Mucosa of descending colon (tissue), 3 donors: ENCODE measurements around the gene MAP2K6. TPM values are rescaled to one million over a fixed set of nuclear protein-coding genes. Genes with fewer than 3 reads are reported as not detected.

ENCODE experiments used
- ATAC-seq: fragments of 200-7000 bp; cut with Tn5 transposase; one replicate; pipeline ENCODE4 v1.9.1; 2020; ENCODE audit warnings: mild to moderate bottlenecking, moderate library complexity
- DNase-seq, 3 donors: peaks; one replicate each; pipeline ENCODE4 v3.0.0-alpha.2; 2020
- H3K36me3 ChIP-seq: fragments of 200-600 bp; one replicate; pipeline ENCODE4 v1.8.0; 2021; ENCODE audit warnings: low read depth, mild to moderate bottlenecking
- H3K4me1 ChIP-seq: fragments of 200-600 bp; one replicate; pipeline ENCODE4 v1.8.0; 2021; ENCODE audit warnings: low read depth, mild to moderate bottlenecking
- H3K4me3 ChIP-seq: fragments of 200-600 bp; one replicate; pipeline ENCODE4 v1.8.0; 2021; ENCODE audit warnings: mild to moderate bottlenecking
- H3K9me3 ChIP-seq: fragments of 200-600 bp; one replicate; pipeline ENCODE4 v1.8.0; 2021; ENCODE audit warnings: mild to moderate bottlenecking
- intact Hi-C, 2 donors: fragments of 100-400 bp; cut with DNase I in 1 of 2; cut with micrococcal nuclease in 1 of 2; formaldehyde crosslinking; loops; one replicate each; pipeline versions ENCODE4 v1.11.0 to v1.11.1; 2022; cut with DNase I, micrococcal nuclease
- total RNA-seq, 3 donors: library from RNA; stranded (reverse); fragmentation: NEBNext Ultra II Directional in 2 of 3; extraction: Animal tissue kit (Norgen Biotek cat#: 25700) in 2 of 3; gene quantifications; one replicate each; pipeline versions ENCODE4 v1.2.1 to v1.2.4, GENCODE V29; 2021 to 2023
- TF ChIP-seq, protein P1 (sequence below): fragments of 200-600 bp; IDR thresholded peaks from one replicate; pipeline ENCODE4 v1.8.0; 2022; ENCODE audit warnings: antibody characterized with exemption, mild to moderate bottlenecking
- donor health status: DM: no; HTN: no; CAD: no; lungs with moderate emphysema.
- donor health status: DM: no; HTN: no; CAD: no.
- donor health status: DM: no; HTN: yes; CAD: no.

MAP2K6 gene
- total RNA-seq, 3 donors from 2014 or later: 62.9 to 146 (median 117) TPM

DNA sequence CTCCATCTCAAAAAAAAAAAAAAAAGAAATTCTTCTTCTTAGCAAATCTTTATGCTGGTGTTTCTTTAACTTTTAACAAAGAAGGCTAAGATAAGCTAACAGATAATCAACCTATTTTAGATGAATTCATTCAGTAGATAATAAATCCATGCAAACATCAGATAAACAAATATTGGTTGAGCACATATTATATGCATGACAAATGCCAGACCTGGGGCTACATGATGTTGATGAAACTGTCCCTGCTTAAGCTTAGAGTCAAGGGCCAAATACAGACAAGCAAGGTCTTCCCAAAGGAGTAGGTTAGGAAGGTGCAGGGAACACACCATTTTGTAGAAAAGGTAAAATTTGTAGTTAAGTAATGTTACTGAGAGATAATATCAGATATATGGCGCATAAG is 6.7 kb upstream of the MAP2K6 start:
- intact Hi-C loops: no loop called here
- TF ChIP-seq, protein P1, sequence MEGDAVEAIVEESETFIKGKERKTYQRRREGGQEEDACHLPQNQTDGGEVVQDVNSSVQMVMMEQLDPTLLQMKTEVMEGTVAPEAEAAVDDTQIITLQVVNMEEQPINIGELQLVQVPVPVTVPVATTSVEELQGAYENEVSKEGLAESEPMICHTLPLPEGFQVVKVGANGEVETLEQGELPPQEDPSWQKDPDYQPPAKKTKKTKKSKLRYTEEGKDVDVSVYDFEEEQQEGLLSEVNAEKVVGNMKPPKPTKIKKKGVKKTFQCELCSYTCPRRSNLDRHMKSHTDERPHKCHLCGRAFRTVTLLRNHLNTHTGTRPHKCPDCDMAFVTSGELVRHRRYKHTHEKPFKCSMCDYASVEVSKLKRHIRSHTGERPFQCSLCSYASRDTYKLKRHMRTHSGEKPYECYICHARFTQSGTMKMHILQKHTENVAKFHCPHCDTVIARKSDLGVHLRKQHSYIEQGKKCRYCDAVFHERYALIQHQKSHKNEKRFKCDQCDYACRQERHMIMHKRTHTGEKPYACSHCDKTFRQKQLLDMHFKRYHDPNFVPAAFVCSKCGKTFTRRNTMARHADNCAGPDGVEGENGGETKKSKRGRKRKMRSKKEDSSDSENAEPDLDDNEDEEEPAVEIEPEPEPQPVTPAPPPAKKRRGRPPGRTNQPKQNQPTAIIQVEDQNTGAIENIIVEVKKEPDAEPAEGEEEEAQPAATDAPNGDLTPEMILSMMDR: no peak
- Histone ChIP-seq H3K4me3 (no peak overlapping the region), H3K4me1 (no peaks in the 10 kb centered on the region), H3K9me3 (no peaks in the 10 kb centered on the region), H3K36me3 (no peaks in the 10 kb centered on the region)
- DNase-seq: no peak
- ATAC-seq: no peak

DNA sequence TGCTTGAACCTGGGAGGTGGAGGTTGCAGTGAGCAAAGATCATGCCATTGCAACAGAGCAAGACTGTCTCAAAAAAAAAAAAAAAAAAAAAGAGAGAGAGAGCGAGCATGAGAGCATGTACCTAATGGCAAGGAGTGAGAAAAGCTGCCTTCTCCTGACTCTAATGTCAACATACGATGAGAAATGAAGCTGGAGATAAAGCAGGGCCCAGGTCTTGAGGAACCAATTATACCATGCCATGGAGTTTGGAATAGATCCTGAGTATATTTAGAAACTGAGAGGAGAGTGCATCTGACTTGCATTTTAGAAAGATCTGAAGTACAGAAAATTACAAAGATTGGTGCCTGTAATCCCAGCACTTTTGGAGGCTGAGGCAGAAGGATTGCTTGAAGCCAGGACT is 3.8 kb upstream of the MAP2K6 start:
- DNase-seq (no peak), ATAC-seq (no peak)
- H3K36me3 ChIP-seq: no peaks in the 10 kb centered on the region
- intact Hi-C loops: no loop called here
- H3K4me1 ChIP-seq: peaks cover 2% of the 10 kb centered on the region
- H3K9me3 ChIP-seq: no peaks in the 10 kb centered on the region
- TF ChIP-seq, protein P1: no peak
- no peak overlapping the region for H3K4me3 ChIP-seq

DNA sequence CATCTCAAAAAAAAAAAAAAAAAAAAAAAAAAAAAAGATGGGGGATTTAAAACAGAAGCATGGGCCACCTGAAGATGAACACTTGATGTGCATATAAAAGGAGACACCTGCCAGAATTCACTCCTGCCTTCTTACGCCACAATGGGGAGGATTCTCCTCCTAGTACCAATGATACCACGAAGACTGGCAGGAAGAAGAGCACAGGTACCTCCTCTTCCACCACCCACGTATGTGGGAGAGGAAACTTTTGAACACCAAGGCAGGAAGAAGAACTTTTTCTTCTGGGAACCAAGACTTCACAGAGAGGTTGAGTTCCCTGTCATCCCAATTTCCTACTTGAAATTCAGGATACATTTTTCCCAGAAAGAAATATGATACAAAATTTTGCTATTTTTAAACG is 2.7 kb upstream of the MAP2K6 start:
- no peak for ATAC-seq
- no peaks in the 10 kb centered on the region for H3K36me3 ChIP-seq
- H3K4me1 ChIP-seq: peaks cover 12% of the 10 kb centered on the region
- TF ChIP-seq, protein P1: no peak
- H3K9me3 ChIP-seq: no peaks in the 10 kb centered on the region
- no peak overlapping the region for H3K4me3 ChIP-seq
- no peak for DNase-seq
- intact Hi-C loops: no loop called here

DNA sequence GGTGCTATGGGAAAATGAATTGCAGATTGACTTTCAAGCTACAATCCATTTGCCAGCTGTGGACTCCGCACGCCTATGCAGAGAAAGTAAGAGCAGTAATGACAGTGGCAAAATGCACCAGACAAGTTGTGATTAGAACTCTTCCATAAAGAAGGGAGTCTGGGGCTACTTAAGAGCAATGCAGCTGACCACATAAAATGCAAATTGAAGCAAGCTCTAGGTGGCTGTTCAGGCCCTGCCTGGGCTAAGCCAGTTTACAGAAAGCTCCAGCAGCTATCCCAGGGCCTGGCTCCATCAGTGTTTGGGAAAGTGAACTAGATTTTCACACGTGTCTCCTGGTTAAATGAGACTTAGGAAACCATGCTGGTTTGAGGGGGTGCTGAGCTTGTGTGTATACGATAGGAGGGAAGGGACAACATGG is 2.2 kb upstream of the MAP2K6 start:
- Histone ChIP-seq H3K9me3 (no peaks in the 10 kb centered on the region), H3K36me3 (no peaks in the 10 kb centered on the region), H3K4me3 (no peak overlapping the region), H3K4me1 (peaks cover 17% of the 10 kb centered on the region)
- TF ChIP-seq, protein P1: no peak
- no peak for DNase-seq
- no peak for ATAC-seq
- intact Hi-C loops: no loop called here

DNA sequence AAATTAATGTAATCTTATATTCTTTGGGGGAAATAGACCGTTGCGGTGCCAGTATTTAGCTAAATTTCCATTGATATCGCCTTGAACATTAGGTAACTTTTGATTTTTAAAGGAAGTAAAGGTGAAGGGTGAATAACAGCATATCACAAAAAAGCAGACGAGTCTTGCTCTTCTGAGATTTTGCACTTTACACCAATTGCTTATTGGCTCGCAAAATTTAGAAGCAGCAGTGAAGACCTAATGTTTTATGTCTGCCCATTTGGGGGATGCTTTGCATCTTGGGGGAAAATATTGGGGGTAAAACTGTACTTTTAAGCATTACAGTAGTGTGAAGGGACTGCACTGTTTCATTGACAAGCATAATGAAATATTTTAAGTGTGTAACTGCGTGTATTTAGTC is 934 bp downstream of the MAP2K6 start:
- Histone ChIP-seq H3K4me1 (peaks cover 31% of the 10 kb centered on the region), H3K36me3 (no peaks in the 10 kb centered on the region), H3K9me3 (no peaks in the 10 kb centered on the region), H3K4me3 (no peak overlapping the region)
- ATAC-seq (no peak), DNase-seq (no peak)
- TF ChIP-seq, protein P1: no peak
- intact Hi-C loops: loop anchor here in 1 of 2 donors (5.0 kb wide), 1 partner anchor 88 kb away; the partner anchor contains the start of gene ABCA5
